HEK293 (cell line): ENCODE data around the gene GSK3B.

Experiments used
- BCL11B ChIP-seq: fragments of 450-650 bp; formaldehyde crosslinking; IDR thresholded peaks from 2 replicates; pipeline ENCODE4 v1.5.1; 2016; ENCODE audit warnings: low read depth, missing biosample characterization, missing genetic modification characterization
- KLF10 ChIP-seq: fragments of 450-650 bp; IDR thresholded peaks from 2 replicates; pipeline ENCODE4 v1.5.1; 2018; ENCODE audit warnings: missing biosample characterization, mild to moderate bottlenecking, missing genetic modification characterization
- OVOL3 ChIP-seq: fragments of 450-650 bp; formaldehyde crosslinking; IDR thresholded peaks from 2 replicates; pipeline ENCODE4 v1.5.1; 2016; ENCODE audit warnings: missing biosample characterization, missing genetic modification characterization
- RBAK ChIP-seq: fragments of 450-650 bp; formaldehyde crosslinking; IDR thresholded peaks from 2 replicates; pipeline ENCODE4 v1.5.1; 2016; ENCODE audit warnings: missing biosample characterization, missing genetic modification characterization
- TRIM28 ChIP-seq: IDR thresholded peaks from 2 replicates; pipeline ENCODE4 v1.6.1; 2011; ENCODE audit warnings: low read length, control low read depth, borderline replicate concordance
- ZBTB1 ChIP-seq: fragments of 450-650 bp; formaldehyde crosslinking; IDR thresholded peaks from 2 replicates; pipeline ENCODE4 v1.5.1; 2016; ENCODE audit warnings: missing biosample characterization, missing genetic modification characterization
- ZBTB20 ChIP-seq: fragments of 450-650 bp; formaldehyde crosslinking; IDR thresholded peaks from 2 replicates; pipeline ENCODE4 v1.5.1; 2016; ENCODE audit warnings: missing biosample characterization, missing genetic modification characterization
- ZBTB8A ChIP-seq: fragments of 450-650 bp; formaldehyde crosslinking; IDR thresholded peaks from 2 replicates; pipeline ENCODE4 v1.5.1; 2016; ENCODE audit warnings: missing biosample characterization, missing genetic modification characterization
- ZFP37 ChIP-seq: fragments of 450-650 bp; formaldehyde crosslinking; IDR thresholded peaks from 2 replicates; pipeline ENCODE4 v1.5.1; 2016; ENCODE audit warnings: missing biosample characterization, missing genetic modification characterization
- ZFP41 ChIP-seq: fragments of 450-650 bp; formaldehyde crosslinking; IDR thresholded peaks from 2 replicates; pipeline ENCODE4 v1.5.1; 2016; ENCODE audit warnings: missing biosample characterization, missing genetic modification characterization, borderline replicate concordance
- ZNF146 ChIP-seq: fragments of 450-650 bp; formaldehyde crosslinking; IDR thresholded peaks from 2 replicates; pipeline ENCODE4 v1.5.1; 2016; ENCODE audit warnings: missing biosample characterization, missing genetic modification characterization
- ZNF248 ChIP-seq: fragments of 450-650 bp; formaldehyde crosslinking; IDR thresholded peaks from 2 replicates; pipeline ENCODE4 v1.5.1; 2017; ENCODE audit warnings: missing biosample characterization, missing genetic modification characterization
- ZNF324 ChIP-seq: fragments of 450-650 bp; formaldehyde crosslinking; IDR thresholded peaks from 2 replicates; pipeline ENCODE4 v1.5.1; 2016; ENCODE audit warnings: missing biosample characterization, missing genetic modification characterization
- ZNF341 ChIP-seq: fragments of 450-650 bp; formaldehyde crosslinking; IDR thresholded peaks from 2 replicates; pipeline ENCODE4; 2016; ENCODE audit warnings: low read depth, missing biosample characterization, missing genetic modification characterization
- ZNF350 ChIP-seq: fragments of 450-650 bp; formaldehyde crosslinking; IDR thresholded peaks from 2 replicates; pipeline ENCODE4 v1.5.0; 2017; ENCODE audit warnings: missing biosample characterization, mild to moderate bottlenecking, missing genetic modification characterization
- ZNF791 ChIP-seq: fragments of 450-650 bp; formaldehyde crosslinking; IDR thresholded peaks from 2 replicates; pipeline ENCODE4 v1.5.1; 2016; ENCODE audit warnings: missing biosample characterization, missing genetic modification characterization
- ZNF843 ChIP-seq: fragments of 450-650 bp; formaldehyde crosslinking; IDR thresholded peaks from 2 replicates; pipeline ENCODE4 v1.5.1; 2016; ENCODE audit warnings: missing biosample characterization, missing genetic modification characterization
- TF ChIP-seq, protein P1 (sequence below): fragments of 450-650 bp; formaldehyde crosslinking; conservative IDR thresholded peaks from 2 replicates; pipeline ENCODE4 v1.5.1; 2016; ENCODE audit warnings: low read depth, missing biosample characterization, missing genetic modification characterization
- TF ChIP-seq, protein P2 (sequence below): fragments of 450-650 bp; formaldehyde crosslinking; IDR thresholded peaks from 2 replicates; pipeline ENCODE4 v1.5.1; 2016; ENCODE audit warnings: missing biosample characterization, missing genetic modification characterization, borderline replicate concordance
- TF ChIP-seq, protein P3 (sequence below): fragments of 450-650 bp; formaldehyde crosslinking; IDR thresholded peaks from 2 replicates; pipeline ENCODE4 v1.5.1; 2016; ENCODE audit warnings: missing biosample characterization, missing genetic modification characterization
- TF ChIP-seq, protein P4 (sequence below): fragments of 450-650 bp; formaldehyde crosslinking; IDR thresholded peaks from 2 replicates; pipeline ENCODE4 v1.5.1; 2016; ENCODE audit warnings: missing biosample characterization, missing genetic modification characterization
- TF ChIP-seq, protein P5 (sequence below): fragments of 450-650 bp; IDR thresholded peaks from 2 replicates; pipeline ENCODE4 v1.5.1; 2018; ENCODE audit warnings: missing biosample characterization, missing genetic modification characterization
- TF ChIP-seq, protein P6 (sequence below): fragments of 450-650 bp; formaldehyde crosslinking; IDR thresholded peaks from 2 replicates; pipeline ENCODE4 v1.5.1; 2017; ENCODE audit warnings: missing biosample characterization, missing genetic modification characterization
- TF ChIP-seq, protein P7 (sequence below): fragments of 450-650 bp; formaldehyde crosslinking; IDR thresholded peaks from 2 replicates; pipeline ENCODE4 v1.5.1; 2016; ENCODE audit warnings: missing biosample characterization, missing genetic modification characterization

The GSK3B gene

DNA sequence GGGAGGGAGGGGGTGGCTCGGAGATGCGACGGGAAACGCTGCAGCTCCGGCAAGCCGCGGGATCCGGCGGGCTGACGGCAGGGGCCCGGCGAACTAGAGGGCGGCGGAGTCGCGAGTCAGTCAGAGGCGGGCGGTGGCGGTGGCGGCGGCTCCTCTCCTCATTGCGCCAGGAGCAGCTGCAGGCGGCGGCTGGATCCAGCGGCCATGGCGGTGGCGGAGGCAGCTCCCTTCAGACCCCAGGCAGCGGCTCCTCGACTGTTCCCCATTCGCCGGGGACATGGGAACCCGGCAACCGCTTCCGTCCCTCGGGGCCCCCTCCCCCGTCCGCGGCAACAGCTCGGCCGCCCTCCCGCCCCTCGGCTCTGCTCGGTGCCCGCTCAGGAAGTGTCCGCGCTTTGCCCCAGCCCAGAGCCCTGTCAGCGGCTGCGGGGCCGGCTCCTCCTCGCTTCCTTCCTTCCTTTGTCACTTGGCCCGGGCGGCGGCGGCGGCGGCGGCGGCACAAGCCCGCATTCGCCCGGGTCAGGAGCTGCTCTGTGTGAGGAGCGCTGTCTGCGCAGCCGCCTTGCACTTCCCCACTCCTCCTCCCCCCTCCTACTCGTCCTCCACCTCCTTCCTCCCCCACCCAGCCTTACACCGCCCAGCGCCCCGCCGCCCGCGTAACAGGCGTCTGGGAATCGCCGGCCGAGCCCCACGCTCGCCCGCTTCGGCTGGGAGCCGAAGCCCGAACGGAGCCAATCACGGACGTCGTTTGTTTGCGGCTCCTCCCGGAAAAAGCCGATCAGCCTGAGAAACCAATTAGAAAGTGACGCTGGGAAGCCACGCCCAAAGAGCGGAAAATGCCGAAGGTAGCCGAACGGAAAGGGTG, at the start of gene GSK3B (continued):
- peak; percentile 81; the same call in 1 of the 2 replicates for TF ChIP-seq ZFP37 (tag by site-specific recombination)
- TF ChIP-seq ZNF248 = no peak
- no peak for TF ChIP-seq KLF10 (tag by site-specific recombination)
- TF ChIP-seq, protein P1, sequence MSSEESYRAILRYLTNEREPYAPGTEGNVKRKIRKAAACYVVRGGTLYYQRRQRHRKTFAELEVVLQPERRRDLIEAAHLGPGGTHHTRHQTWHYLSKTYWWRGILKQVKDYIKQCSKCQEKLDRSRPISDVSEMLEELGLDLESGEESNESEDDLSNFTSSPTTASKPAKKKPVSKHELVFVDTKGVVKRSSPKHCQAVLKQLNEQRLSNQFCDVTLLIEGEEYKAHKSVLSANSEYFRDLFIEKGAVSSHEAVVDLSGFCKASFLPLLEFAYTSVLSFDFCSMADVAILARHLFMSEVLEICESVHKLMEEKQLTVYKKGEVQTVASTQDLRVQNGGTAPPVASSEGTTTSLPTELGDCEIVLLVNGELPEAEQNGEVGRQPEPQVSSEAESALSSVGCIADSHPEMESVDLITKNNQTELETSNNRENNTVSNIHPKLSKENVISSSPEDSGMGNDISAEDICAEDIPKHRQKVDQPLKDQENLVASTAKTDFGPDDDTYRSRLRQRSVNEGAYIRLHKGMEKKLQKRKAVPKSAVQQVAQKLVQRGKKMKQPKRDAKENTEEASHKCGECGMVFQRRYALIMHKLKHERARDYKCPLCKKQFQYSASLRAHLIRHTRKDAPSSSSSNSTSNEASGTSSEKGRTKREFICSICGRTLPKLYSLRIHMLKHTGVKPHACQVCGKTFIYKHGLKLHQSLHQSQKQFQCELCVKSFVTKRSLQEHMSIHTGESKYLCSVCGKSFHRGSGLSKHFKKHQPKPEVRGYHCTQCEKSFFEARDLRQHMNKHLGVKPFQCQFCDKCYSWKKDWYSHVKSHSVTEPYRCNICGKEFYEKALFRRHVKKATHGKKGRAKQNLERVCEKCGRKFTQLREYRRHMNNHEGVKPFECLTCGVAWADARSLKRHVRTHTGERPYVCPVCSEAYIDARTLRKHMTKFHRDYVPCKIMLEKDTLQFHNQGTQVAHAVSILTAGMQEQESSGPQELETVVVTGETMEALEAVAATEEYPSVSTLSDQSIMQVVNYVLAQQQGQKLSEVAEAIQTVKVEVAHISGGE (tag by site-specific recombination) = peak; percentile 85
- no peak for TF ChIP-seq ZNF350
- TF ChIP-seq ZFP41 = no peak
- TF ChIP-seq, protein P2, sequence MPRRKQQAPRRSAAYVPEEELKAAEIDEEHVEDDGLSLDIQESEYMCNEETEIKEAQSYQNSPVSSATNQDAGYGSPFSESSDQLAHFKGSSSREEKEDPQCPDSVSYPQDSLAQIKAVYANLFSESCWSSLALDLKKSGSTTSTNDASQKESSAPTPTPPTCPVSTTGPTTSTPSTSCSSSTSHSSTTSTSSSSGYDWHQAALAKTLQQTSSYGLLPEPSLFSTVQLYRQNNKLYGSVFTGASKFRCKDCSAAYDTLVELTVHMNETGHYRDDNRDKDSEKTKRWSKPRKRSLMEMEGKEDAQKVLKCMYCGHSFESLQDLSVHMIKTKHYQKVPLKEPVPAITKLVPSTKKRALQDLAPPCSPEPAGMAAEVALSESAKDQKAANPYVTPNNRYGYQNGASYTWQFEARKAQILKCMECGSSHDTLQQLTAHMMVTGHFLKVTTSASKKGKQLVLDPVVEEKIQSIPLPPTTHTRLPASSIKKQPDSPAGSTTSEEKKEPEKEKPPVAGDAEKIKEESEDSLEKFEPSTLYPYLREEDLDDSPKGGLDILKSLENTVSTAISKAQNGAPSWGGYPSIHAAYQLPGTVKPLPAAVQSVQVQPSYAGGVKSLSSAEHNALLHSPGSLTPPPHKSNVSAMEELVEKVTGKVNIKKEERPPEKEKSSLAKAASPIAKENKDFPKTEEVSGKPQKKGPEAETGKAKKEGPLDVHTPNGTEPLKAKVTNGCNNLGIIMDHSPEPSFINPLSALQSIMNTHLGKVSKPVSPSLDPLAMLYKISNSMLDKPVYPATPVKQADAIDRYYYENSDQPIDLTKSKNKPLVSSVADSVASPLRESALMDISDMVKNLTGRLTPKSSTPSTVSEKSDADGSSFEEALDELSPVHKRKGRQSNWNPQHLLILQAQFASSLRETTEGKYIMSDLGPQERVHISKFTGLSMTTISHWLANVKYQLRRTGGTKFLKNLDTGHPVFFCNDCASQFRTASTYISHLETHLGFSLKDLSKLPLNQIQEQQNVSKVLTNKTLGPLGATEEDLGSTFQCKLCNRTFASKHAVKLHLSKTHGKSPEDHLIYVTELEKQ (tag by site-specific recombination) = no peak
- TF ChIP-seq, protein P3, sequence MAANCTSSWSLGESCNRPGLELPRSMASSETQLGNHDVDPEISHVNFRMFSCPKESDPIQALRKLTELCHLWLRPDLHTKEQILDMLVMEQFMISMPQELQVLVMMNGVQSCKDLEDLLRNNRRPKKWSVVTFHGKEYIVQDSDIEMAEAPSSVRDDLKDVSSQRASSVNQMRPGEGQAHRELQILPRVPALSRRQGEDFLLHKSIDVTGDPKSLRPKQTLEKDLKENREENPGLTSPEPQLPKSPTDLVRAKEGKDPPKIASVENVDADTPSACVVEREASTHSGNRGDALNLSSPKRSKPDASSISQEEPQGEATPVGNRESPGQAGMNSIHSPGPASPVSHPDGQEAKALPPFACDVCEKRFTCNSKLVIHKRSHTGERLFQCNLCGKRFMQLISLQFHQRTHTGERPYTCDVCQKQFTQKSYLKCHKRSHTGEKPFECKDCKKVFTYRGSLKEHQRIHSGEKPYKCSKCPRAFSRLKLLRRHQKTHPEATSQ (tag by site-specific recombination) = no peak
- TF ChIP-seq, protein P4, sequence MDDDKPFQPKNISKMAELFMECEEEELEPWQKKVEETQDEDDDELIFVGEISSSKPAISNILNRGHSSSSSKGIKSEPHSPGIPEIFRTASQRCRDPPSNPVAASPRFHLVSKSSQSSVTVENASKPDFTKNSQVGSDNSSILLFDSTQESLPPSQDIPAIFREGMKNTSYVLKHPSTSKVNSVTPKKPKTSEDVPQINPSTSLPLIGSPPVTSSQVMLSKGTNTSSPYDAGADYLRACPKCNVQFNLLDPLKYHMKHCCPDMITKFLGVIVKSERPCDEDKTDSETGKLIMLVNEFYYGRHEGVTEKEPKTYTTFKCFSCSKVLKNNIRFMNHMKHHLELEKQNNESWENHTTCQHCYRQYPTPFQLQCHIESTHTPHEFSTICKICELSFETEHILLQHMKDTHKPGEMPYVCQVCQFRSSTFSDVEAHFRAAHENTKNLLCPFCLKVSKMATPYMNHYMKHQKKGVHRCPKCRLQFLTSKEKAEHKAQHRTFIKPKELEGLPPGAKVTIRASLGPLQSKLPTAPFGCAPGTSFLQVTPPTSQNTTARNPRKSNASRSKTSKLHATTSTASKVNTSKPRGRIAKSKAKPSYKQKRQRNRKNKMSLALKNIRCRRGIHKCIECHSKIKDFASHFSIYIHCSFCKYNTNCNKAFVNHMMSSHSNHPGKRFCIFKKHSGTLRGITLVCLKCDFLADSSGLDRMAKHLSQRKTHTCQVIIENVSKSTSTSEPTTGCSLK (tag by site-specific recombination) = no peak
- peak; percentile 51; the same call in 1 of the 2 replicates for TF ChIP-seq BCL11B (tag by site-specific recombination)
- no peak for TF ChIP-seq ZBTB1 (tag by site-specific recombination)
- TF ChIP-seq ZBTB20 (tag by site-specific recombination) = peak; percentile 95
- peak; percentile 98 for TF ChIP-seq ZBTB8A (tag by site-specific recombination)
- TF ChIP-seq ZNF324 (tag by site-specific recombination) = no peak
- TF ChIP-seq ZNF791 (tag by site-specific recombination) = no peak
- no peak for TF ChIP-seq OVOL3 (tag by site-specific recombination)
- TF ChIP-seq ZNF341 = peak; percentile 96
- 0 out of 2 replicates have a peak, but pooled peaks have one; percentile 6 for TF ChIP-seq ZNF146 (tag by site-specific recombination)
- TF ChIP-seq, protein P5, sequence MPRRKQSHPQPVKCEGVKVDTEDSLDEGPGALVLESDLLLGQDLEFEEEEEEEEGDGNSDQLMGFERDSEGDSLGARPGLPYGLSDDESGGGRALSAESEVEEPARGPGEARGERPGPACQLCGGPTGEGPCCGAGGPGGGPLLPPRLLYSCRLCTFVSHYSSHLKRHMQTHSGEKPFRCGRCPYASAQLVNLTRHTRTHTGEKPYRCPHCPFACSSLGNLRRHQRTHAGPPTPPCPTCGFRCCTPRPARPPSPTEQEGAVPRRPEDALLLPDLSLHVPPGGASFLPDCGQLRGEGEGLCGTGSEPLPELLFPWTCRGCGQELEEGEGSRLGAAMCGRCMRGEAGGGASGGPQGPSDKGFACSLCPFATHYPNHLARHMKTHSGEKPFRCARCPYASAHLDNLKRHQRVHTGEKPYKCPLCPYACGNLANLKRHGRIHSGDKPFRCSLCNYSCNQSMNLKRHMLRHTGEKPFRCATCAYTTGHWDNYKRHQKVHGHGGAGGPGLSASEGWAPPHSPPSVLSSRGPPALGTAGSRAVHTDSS (tag by site-specific recombination) = 0 out of 2 replicates have a peak, but pooled peaks have one; percentile 22
- TF ChIP-seq TRIM28 = no peak
- TF ChIP-seq RBAK (tag by site-specific recombination) = no peak
- TF ChIP-seq ZNF843 (tag by site-specific recombination) = no peak
- TF ChIP-seq, protein P6, sequence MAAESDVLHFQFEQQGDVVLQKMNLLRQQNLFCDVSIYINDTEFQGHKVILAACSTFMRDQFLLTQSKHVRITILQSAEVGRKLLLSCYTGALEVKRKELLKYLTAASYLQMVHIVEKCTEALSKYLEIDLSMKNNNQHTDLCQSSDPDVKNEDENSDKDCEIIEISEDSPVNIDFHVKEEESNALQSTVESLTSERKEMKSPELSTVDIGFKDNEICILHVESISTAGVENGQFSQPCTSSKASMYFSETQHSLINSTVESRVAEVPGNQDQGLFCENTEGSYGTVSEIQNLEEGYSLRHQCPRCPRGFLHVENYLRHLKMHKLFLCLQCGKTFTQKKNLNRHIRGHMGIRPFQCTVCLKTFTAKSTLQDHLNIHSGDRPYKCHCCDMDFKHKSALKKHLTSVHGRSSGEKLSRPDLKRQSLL (tag by site-specific recombination) = 0 out of 2 replicates have a peak, but pooled peaks have one; percentile 51
- TF ChIP-seq, protein P7, sequence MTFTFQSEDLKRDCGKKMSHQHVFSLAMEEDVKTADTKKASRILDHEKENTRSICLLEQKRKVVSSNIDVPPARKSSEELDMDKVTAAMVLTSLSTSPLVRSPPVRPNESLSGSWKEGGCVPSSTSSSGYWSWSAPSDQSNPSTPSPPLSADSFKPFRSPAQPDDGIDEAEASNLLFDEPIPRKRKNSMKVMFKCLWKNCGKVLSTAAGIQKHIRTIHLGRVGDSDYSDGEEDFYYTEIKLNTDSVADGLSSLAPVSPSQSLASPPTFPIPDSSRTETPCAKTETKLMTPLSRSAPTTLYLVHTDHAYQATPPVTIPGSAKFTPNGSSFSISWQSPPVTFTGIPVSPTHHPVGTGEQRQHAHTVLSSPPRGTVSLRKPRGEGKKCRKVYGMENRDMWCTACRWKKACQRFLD (tag by site-specific recombination) = no peak
